Measurements from ENCODE around the gene RAD51B. TPM values are rescaled to one million over a fixed set of nuclear protein-coding genes. Genes with fewer than 3 reads are reported as not detected.
"Not testable (repeated sequence)": the region's sequence is repeated elsewhere in the genome, so short reads cannot be mapped to it uniquely, and the experiment has no call there.

Gene RAD51B
- total RNA-seq, 3 donors from 2014 or later, result 10.6 to 77.6 (median 33.8) TPM

GRCh38 chr14:68020999-68021663, 201.6 kb downstream of the RAD51B start:
- H3K4me3 ChIP-seq, result no peak overlapping the region
- no peak for DNase-seq (ENCODE audit: low spot score in 2 of 2)
- TF ChIP-seq POLR2A (IDR thresholded peaks at IDR 0.05) (no peak), CTCF (IDR thresholded peaks at IDR 0.05) (no peak)
- H3K9me3 ChIP-seq, result peaks cover 0 to 10% of the 10 kb centered on the region in 2 donors
- H3K27ac ChIP-seq, result no peak overlapping the region
- H3K27me3 ChIP-seq, result no peaks in the 10 kb centered on the region
- H3K36me3 ChIP-seq, result no peaks in the 10 kb centered on the region
- intact Hi-C loops (cut with DNase I; ENCODE audit: low total_unique reads), result no loop called here
- H3K4me1 ChIP-seq, result no peaks in the 10 kb centered on the region

DNA sequence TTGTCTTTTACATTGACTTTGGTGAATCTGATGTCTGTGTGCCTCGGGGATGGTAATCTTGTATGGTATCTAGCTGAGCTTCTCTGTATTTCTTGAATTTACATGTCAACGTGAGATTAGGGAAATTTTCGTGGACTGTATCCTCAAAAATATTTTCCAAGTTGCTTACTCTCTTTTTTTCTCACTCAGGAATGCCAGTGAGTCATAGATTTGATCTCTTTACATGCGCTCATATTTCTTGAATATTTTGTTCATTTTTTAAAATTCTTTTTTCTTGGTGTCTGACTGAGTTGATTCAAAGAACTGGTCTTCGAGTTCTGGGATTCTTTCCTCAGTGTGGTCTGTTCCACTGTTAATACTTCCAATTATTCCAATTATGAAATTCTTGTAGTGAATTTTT, 207.7 kb downstream of the RAD51B start:
- Histone ChIP-seq H3K9me3 (peaks cover 0 to 10% of the 10 kb centered on the region in 2 donors), H3K27me3 (no peaks in the 10 kb centered on the region)
- no peak for TF ChIP-seq POLR2AphosphoS5 (IDR thresholded peaks at IDR 0.05)
- no peak for TF ChIP-seq POLR2A (IDR thresholded peaks at IDR 0.05)
- no peak for TF ChIP-seq CTCF (IDR thresholded peaks at IDR 0.05)

DNA sequence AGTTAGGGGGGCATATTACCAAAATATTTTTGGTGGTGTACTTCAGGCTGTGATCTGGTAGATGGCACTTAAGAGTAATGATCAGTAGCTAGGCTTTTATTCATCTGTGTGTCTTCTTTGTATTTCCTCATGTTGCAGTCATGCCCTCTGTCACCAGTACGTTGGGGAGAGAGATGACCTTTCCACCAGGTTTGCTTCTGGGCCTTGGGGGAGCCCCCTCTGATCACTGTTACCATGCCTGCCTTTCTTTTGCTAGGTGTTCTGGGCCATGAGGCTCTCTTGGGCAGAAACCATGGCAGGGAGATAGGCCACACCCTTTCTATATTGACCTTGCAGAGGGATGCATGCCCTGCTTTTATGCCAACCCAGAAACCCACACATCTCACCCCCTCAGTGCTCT, 208.5 kb downstream of the RAD51B start:
- no peaks in the 10 kb centered on the region for H3K36me3 ChIP-seq
- TF ChIP-seq CTCF (IDR thresholded peaks at IDR 0.05) (no peak), POLR2AphosphoS5 (IDR thresholded peaks at IDR 0.05) (no peak), POLR2A (IDR thresholded peaks at IDR 0.05) (no peak)
- no peak overlapping the region for H3K27ac ChIP-seq
- no peak overlapping the region for H3K4me3 ChIP-seq
- intact Hi-C loops (cut with DNase I; ENCODE audit: low total_unique reads), result no loop called here
- no peaks in the 10 kb centered on the region for H3K27me3 ChIP-seq
- no peaks in the 10 kb centered on the region for H3K4me1 ChIP-seq
- DNase-seq (ENCODE audit: low spot score in 2 of 2), result no peak
- H3K9me3 ChIP-seq, result peaks cover 0 to 8% of the 10 kb centered on the region in 2 donors

More for the DNA sequence above, 207.7 kb downstream of the RAD51B start:
- no peaks in the 10 kb centered on the region for H3K36me3 ChIP-seq
- no peaks in the 10 kb centered on the region for H3K4me1 ChIP-seq
- intact Hi-C loops (cut with DNase I; ENCODE audit: low total_unique reads), result no loop called here
- no peak overlapping the region for H3K4me3 ChIP-seq
- DNase-seq (ENCODE audit: low spot score in 2 of 2), result no peak
- no peak overlapping the region for H3K27ac ChIP-seq

DNA sequence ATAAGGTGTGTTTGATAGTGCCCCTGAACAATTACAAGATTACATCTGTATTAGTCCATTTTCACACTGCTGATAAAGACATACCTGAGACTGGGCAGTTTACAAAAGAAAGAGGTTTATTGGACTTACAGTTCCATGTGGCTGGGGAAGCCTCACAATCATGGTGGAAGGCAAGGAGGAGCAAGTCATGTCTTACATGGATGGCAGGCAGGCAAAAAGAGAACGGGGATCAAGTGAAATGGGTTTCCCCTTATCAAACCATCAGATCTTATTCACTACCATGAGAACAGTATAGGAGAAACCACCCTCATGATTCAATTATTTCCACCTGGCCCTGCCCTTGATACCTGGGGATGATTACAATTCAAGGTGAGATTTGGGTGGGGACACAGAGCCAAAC, 211.4 kb downstream of the RAD51B start:
- DNase-seq (ENCODE audit: low spot score in 2 of 2); H3K9me3 ChIP-seq; H3K27me3 ChIP-seq; intact Hi-C loops (cut with DNase I; ENCODE audit: low total_unique reads); H3K4me1 ChIP-seq; H3K36me3 ChIP-seq; H3K4me3 ChIP-seq; H3K27ac ChIP-seq: not testable (repeated sequence)

- DNase-seq (ENCODE audit: low spot score in 2 of 2), result no peak
- Histone ChIP-seq H3K9me3 (no peaks in the 10 kb centered on the region), H3K27ac (no peak overlapping the region), H3K4me1 (no peaks in the 10 kb centered on the region), H3K27me3 (no peaks in the 10 kb centered on the region), H3K4me3 (no peak overlapping the region), H3K36me3 (no peaks in the 10 kb centered on the region)
- intact Hi-C loops (cut with DNase I; ENCODE audit: low total_unique reads), result no loop called here
- no peak for TF ChIP-seq POLR2A (IDR thresholded peaks at IDR 0.05)
- TF ChIP-seq CTCF (IDR thresholded peaks at IDR 0.05), result no peak
- no peak for TF ChIP-seq POLR2AphosphoS5 (IDR thresholded peaks at IDR 0.05)
These were observed 212.6 kb downstream of the RAD51B start for GRCh38 chr14:68032154-68032553.
